ENCODE measurements around the gene CYTIP. TPM values are rescaled to one million over a fixed set of nuclear protein-coding genes. Genes with fewer than 3 reads are reported as not detected.

The CYTIP gene
- total RNA-seq, 1 experiment from 2014 or later: not detected

DNA sequence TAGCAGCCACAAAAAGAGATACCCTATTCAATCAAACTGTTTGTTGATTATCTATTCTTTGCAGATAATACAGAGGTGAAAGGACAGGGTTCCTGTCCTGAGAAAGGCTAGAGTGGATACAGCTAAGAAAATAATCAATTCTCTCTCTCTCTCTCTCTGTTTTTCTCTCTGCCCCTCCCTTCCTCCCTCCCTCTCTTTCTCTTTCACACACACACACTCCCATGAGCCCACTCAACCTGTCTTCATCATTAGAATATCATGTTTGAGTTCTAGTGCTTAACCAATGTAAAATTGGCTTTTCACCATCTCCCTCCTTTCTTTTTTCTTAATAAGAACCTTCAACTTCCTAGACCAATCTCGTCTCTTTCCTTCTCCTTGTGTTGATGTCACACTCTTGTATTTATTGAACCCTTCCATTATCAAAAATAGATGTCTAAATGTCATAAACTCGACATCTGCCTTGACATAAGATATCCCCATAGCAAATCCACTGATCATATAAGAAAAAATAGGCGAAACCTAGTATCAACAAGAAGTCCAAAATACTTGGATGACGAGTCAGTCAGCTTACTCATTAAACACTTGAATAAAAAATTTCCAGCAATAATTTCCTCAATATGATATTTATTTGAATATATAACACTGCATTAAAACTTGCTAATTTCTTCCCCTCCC, 42.8 kb upstream of the CYTIP start:
- no peak for DNase-seq
- Histone ChIP-seq H3K27me3 (ENCODE audit: insufficient read depth, low read depth) (no peaks in the 10 kb centered on the region), H3K9me3 (ENCODE audit: insufficient read depth, low read depth) (no peaks in the 10 kb centered on the region), H3K36me3 (ENCODE audit: low read depth) (no peaks in the 10 kb centered on the region), H4K20me1 (ENCODE audit: insufficient read depth) (no peaks in the 10 kb centered on the region), H2AFZ (no peak overlapping the region), H3K27ac (no peak overlapping the region), H3K4me3 (no peak overlapping the region), H3K4me2 (no peak overlapping the region), H3K79me2 (ENCODE audit: low read depth) (no peaks in the 10 kb centered on the region), H3F3A (ENCODE audit: insufficient read depth, low read depth) (no peaks in the 10 kb centered on the region), H3K4me1 (replicated peaks; ENCODE audit: insufficient read depth) (no peaks in the 10 kb centered on the region), H3K9me2 (ENCODE audit: insufficient read depth) (no peaks in the 10 kb centered on the region)
- intact Hi-C loops (cut with micrococcal nuclease; ENCODE audit: unreplicated experiment): no loop called here
- ChIA-PET CTCF (no interaction called here), POLR2A (ENCODE audit: unreplicated experiment) (no interaction called here)
- TF ChIP-seq EZH2 (IDR thresholded peaks at IDR 0.05; ENCODE audit: low read depth): no peak
- no TSS peak for BruUV-seq (replicated peaks)

DNA sequence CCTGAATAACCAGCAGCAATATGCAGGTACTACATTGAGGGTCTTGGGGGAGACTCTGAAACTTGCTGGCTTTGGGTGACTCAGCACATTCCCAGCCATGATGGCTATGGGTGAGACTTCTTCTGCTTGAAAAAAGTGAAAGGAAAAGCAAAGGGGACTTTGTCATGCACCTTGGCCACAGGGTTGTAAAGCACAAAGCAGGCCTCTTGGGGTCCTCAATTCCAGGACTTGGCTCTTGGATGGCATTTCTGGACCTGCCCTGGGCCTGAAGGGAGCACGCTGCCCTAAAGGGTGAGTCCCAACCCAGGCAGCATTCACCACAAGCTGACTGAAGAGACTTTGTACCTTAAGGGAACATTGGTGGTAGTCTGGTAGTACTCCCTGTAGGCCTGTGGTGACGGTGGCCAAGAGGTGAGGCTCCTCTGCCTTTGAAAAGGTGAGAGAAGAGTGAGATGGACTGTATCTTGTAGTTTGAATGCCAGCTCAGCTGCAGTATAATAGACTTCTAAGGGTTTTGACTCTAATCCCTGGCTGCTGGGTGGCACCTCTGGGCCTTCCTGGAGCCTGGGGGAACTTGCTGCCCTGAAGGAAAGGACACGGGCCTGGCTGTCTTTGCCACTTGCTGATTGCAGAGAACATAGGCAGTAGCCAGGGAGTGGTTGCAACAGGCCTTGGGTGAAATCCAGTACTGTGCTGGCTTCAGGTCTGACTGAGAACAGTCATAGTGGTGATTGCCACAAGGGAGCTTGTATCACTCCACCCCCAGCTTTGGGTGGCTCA, 36.5 kb upstream of the CYTIP start:
- intact Hi-C loops (cut with micrococcal nuclease; ENCODE audit: unreplicated experiment): no loop called here
- Histone ChIP-seq H3K36me3 (ENCODE audit: low read depth) (no peaks in the 10 kb centered on the region), H3K4me1 (replicated peaks; ENCODE audit: insufficient read depth) (no peaks in the 10 kb centered on the region), H3K79me2 (ENCODE audit: low read depth) (no peaks in the 10 kb centered on the region), H3K27me3 (ENCODE audit: insufficient read depth, low read depth) (no peaks in the 10 kb centered on the region), H3F3A (ENCODE audit: insufficient read depth, low read depth) (no peaks in the 10 kb centered on the region), H3K27ac (no peak overlapping the region), H3K4me3 (no peak overlapping the region), H3K9me3 (ENCODE audit: insufficient read depth, low read depth) (no peaks in the 10 kb centered on the region), H3K4me2 (no peak overlapping the region), H4K20me1 (ENCODE audit: insufficient read depth) (no peaks in the 10 kb centered on the region), H3K9me2 (ENCODE audit: insufficient read depth) (no peaks in the 10 kb centered on the region), H2AFZ (no peak overlapping the region)
- no TSS peak for BruUV-seq (replicated peaks)
- no peak for DNase-seq
- TF ChIP-seq, protein P1, sequence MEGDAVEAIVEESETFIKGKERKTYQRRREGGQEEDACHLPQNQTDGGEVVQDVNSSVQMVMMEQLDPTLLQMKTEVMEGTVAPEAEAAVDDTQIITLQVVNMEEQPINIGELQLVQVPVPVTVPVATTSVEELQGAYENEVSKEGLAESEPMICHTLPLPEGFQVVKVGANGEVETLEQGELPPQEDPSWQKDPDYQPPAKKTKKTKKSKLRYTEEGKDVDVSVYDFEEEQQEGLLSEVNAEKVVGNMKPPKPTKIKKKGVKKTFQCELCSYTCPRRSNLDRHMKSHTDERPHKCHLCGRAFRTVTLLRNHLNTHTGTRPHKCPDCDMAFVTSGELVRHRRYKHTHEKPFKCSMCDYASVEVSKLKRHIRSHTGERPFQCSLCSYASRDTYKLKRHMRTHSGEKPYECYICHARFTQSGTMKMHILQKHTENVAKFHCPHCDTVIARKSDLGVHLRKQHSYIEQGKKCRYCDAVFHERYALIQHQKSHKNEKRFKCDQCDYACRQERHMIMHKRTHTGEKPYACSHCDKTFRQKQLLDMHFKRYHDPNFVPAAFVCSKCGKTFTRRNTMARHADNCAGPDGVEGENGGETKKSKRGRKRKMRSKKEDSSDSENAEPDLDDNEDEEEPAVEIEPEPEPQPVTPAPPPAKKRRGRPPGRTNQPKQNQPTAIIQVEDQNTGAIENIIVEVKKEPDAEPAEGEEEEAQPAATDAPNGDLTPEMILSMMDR (conservative IDR thresholded peaks at IDR 0.05): no peak
- TF ChIP-seq EZH2 (IDR thresholded peaks at IDR 0.05; ENCODE audit: low read depth): no peak
- CTCF ChIA-PET: no interaction called here
- POLR2A ChIA-PET (ENCODE audit: unreplicated experiment): no interaction called here

DNA sequence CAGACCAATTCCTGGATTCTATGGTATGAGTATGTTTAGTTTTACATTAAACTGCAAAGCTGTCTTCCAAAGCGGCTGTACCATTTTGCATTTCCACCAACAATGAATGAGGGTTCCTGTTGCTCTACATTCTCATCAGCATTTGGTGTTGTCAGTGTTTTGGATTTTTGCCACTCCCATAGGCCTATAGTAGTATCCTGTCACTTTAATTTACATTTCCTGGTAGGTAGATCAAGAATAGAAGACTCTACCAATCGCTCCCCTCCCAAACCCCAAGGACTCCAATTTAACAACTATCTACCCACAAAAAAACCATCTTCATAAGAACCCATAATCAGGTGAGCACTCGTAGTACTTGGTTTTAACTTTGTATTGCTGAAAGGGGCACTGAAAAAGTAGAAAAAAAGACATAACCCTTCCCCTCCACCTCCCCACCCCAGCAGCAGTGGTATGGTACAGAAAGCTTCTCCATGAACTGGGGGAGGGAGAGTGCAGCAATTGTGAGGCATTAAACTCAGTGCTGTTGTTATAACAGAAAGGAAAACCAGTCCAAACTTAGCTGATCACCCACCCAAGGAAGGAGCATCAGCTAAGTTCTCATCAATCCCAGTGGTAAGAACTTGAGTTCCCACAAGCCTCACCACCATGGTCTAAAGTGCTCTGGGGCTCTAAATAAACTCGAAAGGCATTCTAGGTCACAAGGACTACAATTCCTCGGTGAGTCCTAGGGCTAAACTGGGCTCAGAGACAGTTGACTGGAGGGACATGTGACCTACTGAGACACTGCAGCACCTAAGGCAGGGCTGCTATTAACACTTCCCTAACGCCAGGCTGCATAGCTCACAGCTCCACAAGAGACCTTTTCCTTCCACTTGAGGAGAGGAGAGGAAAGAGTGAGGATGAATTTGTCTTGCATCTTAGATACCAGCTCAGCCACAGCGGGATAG, 35.5 kb upstream of the CYTIP start:
- Histone ChIP-seq H3K4me3 (no peak overlapping the region), H3K79me2 (ENCODE audit: low read depth) (no peaks in the 10 kb centered on the region), H3K9me2 (ENCODE audit: insufficient read depth) (no peaks in the 10 kb centered on the region), H3F3A (ENCODE audit: insufficient read depth, low read depth) (no peaks in the 10 kb centered on the region), H2AFZ (no peak overlapping the region), H3K36me3 (ENCODE audit: low read depth) (no peaks in the 10 kb centered on the region), H4K20me1 (ENCODE audit: insufficient read depth) (no peaks in the 10 kb centered on the region), H3K4me1 (replicated peaks; ENCODE audit: insufficient read depth) (no peaks in the 10 kb centered on the region), H3K27ac (no peak overlapping the region), H3K27me3 (ENCODE audit: insufficient read depth, low read depth) (no peaks in the 10 kb centered on the region), H3K4me2 (no peak overlapping the region), H3K9me3 (ENCODE audit: insufficient read depth, low read depth) (no peaks in the 10 kb centered on the region)
- BruUV-seq (replicated peaks): no TSS peak
- no peak for DNase-seq
- intact Hi-C loops (cut with micrococcal nuclease; ENCODE audit: unreplicated experiment): no loop called here
- TF ChIP-seq, protein P1 (conservative IDR thresholded peaks at IDR 0.05): no peak
- no peak for TF ChIP-seq EZH2 (IDR thresholded peaks at IDR 0.05; ENCODE audit: low read depth)
- ChIA-PET CTCF (no interaction called here), POLR2A (ENCODE audit: unreplicated experiment) (no interaction called here)

Data from PC-9 (cell line).